SK-N-SH treated with all-trans-retinoic acid at 6 μM for 48 hours (cell line): ENCODE results near the gene SLC12A7.

Source experiments
- ATAC-seq: fragments of 200-7000 bp; cut with Tn5 transposase; 3 replicates; pipeline ENCODE4 v1.9.1; 2020; ENCODE audit warnings: mild to moderate bottlenecking, moderate library complexity
- ARNTL ChIP-seq: fragments of 450-650 bp; formaldehyde crosslinking; IDR thresholded peaks from 2 replicates; pipeline ENCODE4 v1.5.0; 2020; ENCODE audit warnings: low read depth, mild to moderate bottlenecking, moderate library complexity, borderline replicate concordance
- BACH2 ChIP-seq: fragments of 250-450 bp; sonication (Bioruptor Pico); IDR thresholded peaks from 2 replicates; pipeline ENCODE4 v1.9.0; 2021; ENCODE audit warnings: mild to moderate bottlenecking, borderline replicate concordance
- CREB5 ChIP-seq: fragments of 250-450 bp; sonication (Bioruptor Pico); IDR thresholded peaks from 2 replicates; pipeline ENCODE4 v1.5.1; 2020; ENCODE audit warnings: low read depth, mild to moderate bottlenecking, moderate library complexity
- CSDC2 ChIP-seq: fragments of 250-450 bp; sonication (Bioruptor Pico); IDR thresholded peaks from 2 replicates; pipeline ENCODE4 v1.5.0; 2020; ENCODE audit warnings: mild to moderate bottlenecking, moderate library complexity
- CSRNP3 ChIP-seq: fragments of 250-450 bp; sonication (Bioruptor Pico); IDR thresholded peaks from 2 replicates; pipeline ENCODE4 v1.5.1; 2021; ENCODE audit warnings: mild to moderate bottlenecking, moderate library complexity
- ESRRG ChIP-seq: fragments of 250-450 bp; sonication (Bioruptor Pico); IDR thresholded peaks from 2 replicates; pipeline ENCODE4 v1.6.1; 2021; ENCODE audit warnings: mild to moderate bottlenecking
- GLIS3 ChIP-seq: fragments of 250-450 bp; sonication (Bioruptor Pico); IDR thresholded peaks from 2 replicates; pipeline ENCODE4 v1.5.0; 2020; ENCODE audit warnings: mild to moderate bottlenecking, moderate library complexity
- OSR1 ChIP-seq: fragments of 250-450 bp; sonication (Bioruptor Pico); IDR thresholded peaks from 2 replicates; pipeline ENCODE4 v1.8.0; 2022; ENCODE audit warnings: moderate library complexity, mild to moderate bottlenecking, inconsistent platforms
- PATZ1 ChIP-seq: fragments of 250-450 bp; sonication (Bioruptor Pico); IDR thresholded peaks from 2 replicates; pipeline ENCODE4 v1.8.0; 2020; ENCODE audit warnings: mild to moderate bottlenecking, moderate library complexity, borderline replicate concordance
- RARB ChIP-seq: fragments of 250-450 bp; sonication (Bioruptor Pico); IDR thresholded peaks from 2 replicates; pipeline ENCODE4 v1.8.0; 2021; ENCODE audit warnings: mild to moderate bottlenecking, moderate library complexity
- SNAI2 ChIP-seq: fragments of 250-450 bp; sonication (Bioruptor Pico); IDR thresholded peaks from 2 replicates; pipeline ENCODE4 v1.5.0; 2020; ENCODE audit warnings: mild to moderate bottlenecking, moderate library complexity
- TOX ChIP-seq: fragments of 250-450 bp; sonication (Bioruptor Pico); IDR thresholded peaks from 2 replicates; pipeline ENCODE4 v1.8.0; 2021; ENCODE audit warnings: mild to moderate bottlenecking, moderate library complexity, borderline replicate concordance
- TSHZ2 ChIP-seq: fragments of 250-450 bp; sonication (Bioruptor Pico); IDR thresholded peaks from 2 replicates; pipeline ENCODE4 v1.5.0; 2020; ENCODE audit warnings: mild to moderate bottlenecking, moderate library complexity
- ZC3H10 ChIP-seq: fragments of 250-450 bp; sonication (Bioruptor Pico); IDR thresholded peaks from 2 replicates; pipeline ENCODE4 v1.5.1; 2021; ENCODE audit warnings: mild to moderate bottlenecking, moderate library complexity
- ZFP3 ChIP-seq: fragments of 250-450 bp; sonication (Bioruptor Pico); IDR thresholded peaks from 2 replicates; pipeline ENCODE4 v1.5.0; 2020; ENCODE audit warnings: mild to moderate bottlenecking, moderate library complexity
- ZFP30 ChIP-seq: fragments of 450-650 bp; formaldehyde crosslinking; IDR thresholded peaks from 2 replicates; pipeline ENCODE4 v1.5.0; 2022; ENCODE audit warnings: mild to moderate bottlenecking, moderate library complexity
- ZNF565 ChIP-seq: fragments of 450-650 bp; formaldehyde crosslinking; conservative IDR thresholded peaks from 2 replicates; pipeline ENCODE4 v1.5.0; 2020; ENCODE audit warnings: low read depth, mild to moderate bottlenecking, moderate library complexity
- ZNF70 ChIP-seq: fragments of 450-650 bp; formaldehyde crosslinking; IDR thresholded peaks from 2 replicates; pipeline ENCODE4 v1.5.0; 2020; ENCODE audit warnings: mild to moderate bottlenecking, moderate library complexity
- ZNF8 ChIP-seq: fragments of 450-650 bp; formaldehyde crosslinking; IDR thresholded peaks from 2 replicates; pipeline ENCODE4 v1.5.0; 2020; ENCODE audit warnings: mild to moderate bottlenecking, moderate library complexity

The SLC12A7 gene

GRCh38 chr5:1053391-1054017, 58.4 kb downstream of the SLC12A7 start:
- ATAC-seq, result no peak

GRCh38 chr5:1052641-1053390, 59.0 kb downstream of the SLC12A7 start:
- ATAC-seq, result no peak
- TF ChIP-seq RARB (CRISPR knock-in tag) (no peak), ZNF8 (CRISPR knock-in tag) (no peak), ESRRG (CRISPR knock-in tag) (no peak), CSDC2 (no peak), CSRNP3 (CRISPR knock-in tag) (no peak), SNAI2 (CRISPR knock-in tag) (no peak), ARNTL (no peak), OSR1 (CRISPR knock-in tag) (no peak), ZC3H10 (CRISPR knock-in tag) (no peak), TOX (no peak), ZFP30 (CRISPR knock-in tag) (no peak), GLIS3 (CRISPR knock-in tag) (no peak), ZNF70 (CRISPR knock-in tag) (no peak), PATZ1 (CRISPR knock-in tag) (no peak)

More at GRCh38 chr5:1053391-1054017, 58.4 kb downstream of the SLC12A7 start:
- TF ChIP-seq ZFP30 (CRISPR knock-in tag) (no peak), CSRNP3 (CRISPR knock-in tag) (no peak), CREB5 (CRISPR knock-in tag) (no peak), TOX (no peak), ZFP3 (CRISPR knock-in tag) (no peak), ZNF565 (CRISPR knock-in tag) (no peak), BACH2 (CRISPR knock-in tag) (no peak), TSHZ2 (CRISPR knock-in tag) (no peak), ZNF8 (CRISPR knock-in tag) (no peak), PATZ1 (CRISPR knock-in tag) (no peak), RARB (CRISPR knock-in tag) (no peak), ZNF70 (CRISPR knock-in tag) (no peak), ZC3H10 (CRISPR knock-in tag) (no peak), CSDC2 (no peak)
